Activated CD4-positive, alpha-beta T cell treated with anti-CD3 and anti-CD28 coated beads for 1 hour (primary cell): ENCODE data around the gene VPS13D.

ENCODE experiments used
- DNase-seq: peaks from one replicate; pipeline ENCODE4 v3.0.0-alpha.2; 2020

Gene VPS13D

GRCh38 chr1:12543740-12544154 is 313.9 kb downstream of the VPS13D start:
- DNase-seq, result no peak

GRCh38 chr1:12544357-12544756 is 314.5 kb downstream of the VPS13D start:
- DNase-seq, result no peak

- no peak for DNase-seq
Measured at GRCh38 chr1:12544992-12545391, 315.2 kb downstream of the VPS13D start.

DNA sequence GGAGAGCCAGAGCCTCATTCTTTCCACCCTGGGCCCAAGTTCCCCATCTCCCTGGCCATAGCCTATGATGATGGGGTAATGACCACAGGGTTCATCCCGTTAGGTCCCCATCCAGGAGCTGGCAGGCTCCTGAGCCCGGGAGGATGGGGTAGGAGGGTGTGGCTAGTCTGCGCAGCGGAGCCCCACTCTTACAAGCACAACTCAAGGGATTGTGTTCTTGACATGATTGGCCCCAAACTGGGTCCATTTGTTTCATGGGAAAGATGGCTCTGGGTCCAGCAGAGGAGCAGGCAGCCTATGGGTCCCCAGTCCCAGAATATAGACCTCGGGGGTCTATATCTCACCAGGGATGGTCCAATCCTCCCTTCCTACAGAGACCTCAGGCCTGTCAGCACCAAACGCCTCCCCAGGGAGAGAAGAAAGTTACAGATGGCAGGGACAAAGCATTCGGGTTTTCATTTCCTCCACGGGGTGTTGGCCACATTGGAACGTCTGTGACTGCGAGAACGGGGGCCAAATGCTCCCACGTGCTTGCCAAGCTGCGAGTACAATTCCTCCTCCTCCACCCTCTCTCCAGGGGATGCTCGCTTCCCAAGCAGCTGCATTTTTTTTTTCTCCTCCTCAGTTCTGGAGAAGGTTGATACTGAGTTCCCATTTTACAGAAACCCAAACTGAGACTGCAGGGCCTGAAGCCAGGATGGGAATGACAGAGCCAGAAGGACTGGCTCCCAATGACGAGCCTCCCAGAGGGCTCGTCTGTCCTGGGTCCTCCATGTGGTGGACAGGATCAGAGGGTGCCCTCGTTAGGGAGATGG is 317.1 kb downstream of the VPS13D start:
- DNase-seq, result no peak

GRCh38 chr1:12547586-12548225 is 317.9 kb downstream of the VPS13D start:
- DNase-seq, result no peak

DNA sequence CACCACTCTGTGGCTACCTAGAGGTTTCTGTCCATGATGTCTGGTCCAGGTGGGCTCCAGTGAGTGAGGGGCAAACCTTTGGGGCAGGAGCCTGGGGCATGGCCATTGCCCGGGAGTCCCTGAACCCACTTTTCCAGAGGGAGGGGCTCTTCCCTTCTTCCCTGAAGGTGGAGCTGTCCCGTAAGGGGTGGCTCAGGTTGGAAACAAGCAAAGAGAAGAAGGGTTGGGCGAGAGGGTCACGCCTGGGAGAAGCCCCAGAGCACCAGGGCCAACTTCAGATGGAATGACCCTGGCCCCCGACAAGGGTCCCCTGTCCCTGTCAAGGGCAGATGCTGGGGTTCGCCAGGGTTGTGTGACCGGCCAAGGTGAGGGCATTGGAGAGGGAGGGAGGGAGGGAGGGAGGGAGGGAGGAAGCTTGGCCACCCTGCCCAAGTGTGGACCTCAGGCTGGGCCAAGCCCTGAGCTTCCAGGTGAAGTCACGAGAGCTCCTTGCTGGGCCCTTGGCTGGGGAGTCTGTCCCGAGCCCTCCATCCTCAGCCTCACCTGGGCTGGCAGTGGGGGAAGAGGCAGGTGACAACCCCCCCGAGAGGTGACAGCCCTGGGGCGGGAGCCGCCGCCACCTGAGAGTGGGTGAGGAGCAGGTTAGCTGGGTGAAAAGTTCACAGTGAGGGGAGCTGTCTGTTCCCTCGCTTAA is 318.6 kb downstream of the VPS13D start:
- no peak for DNase-seq

GRCh38 chr1:12548973-12549459 is 319.2 kb downstream of the VPS13D start:
- no peak for DNase-seq

GRCh38 chr1:12549460-12550349 is 319.9 kb downstream of the VPS13D start:
- no peak for DNase-seq

DNA sequence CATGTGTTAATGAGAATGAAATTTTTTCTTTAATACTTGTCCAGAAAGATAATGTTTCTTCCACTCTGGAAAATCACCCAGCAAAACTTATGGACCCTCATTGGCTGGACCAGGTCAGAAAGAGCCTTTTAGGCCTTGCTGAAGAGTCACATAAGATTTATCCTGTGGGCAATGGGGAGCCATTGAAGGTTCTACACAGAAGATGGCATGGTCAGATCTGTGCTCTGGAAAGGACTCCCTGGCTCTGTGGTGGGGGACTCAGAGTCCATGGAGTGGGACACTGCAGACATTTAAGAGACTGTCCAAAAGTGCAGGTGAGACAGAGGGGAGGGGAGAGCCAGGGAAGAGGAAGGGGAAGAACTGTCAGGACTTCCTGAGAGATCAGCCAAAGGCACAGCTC is 321.8 kb downstream of the VPS13D start:
- DNase-seq, result no peak

DNA sequence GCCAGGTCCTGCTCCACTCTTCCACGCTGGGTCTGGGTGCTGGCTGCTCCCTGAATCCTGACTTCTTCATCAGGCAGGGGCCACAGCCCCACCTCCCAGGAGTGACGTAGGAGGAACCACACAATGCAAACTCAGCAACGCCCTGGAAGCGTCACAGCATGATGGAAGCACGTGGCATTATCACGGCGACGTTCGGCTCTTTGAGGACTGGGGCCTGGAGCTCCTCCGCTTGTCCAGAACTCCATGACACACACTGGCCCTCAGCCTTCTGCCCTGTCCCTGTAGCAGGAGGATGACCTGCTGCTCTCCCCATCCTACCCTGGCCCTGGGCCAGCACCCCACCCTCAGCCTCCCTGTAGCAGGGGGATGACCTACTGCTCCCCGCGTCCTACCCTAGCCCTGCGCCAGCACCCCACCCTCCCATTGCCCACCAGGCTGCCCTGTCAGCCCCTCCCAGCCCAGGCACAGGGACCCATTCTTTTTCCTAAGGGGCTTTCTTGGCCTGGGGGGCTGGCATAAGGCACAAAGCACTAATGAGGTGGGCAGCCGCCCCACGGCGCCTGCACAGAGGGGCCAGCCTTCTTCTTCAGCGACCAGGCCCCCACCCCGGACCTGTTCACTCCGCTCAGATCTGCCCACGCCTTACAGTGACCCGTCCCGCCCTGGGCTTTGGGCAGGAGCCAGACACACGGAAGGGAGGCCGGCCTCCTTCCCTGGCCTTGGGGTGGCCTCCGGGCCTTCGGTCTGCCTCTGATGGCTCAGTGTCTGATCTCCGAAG is 322.5 kb downstream of the VPS13D start:
- DNase-seq, result no peak

DNA sequence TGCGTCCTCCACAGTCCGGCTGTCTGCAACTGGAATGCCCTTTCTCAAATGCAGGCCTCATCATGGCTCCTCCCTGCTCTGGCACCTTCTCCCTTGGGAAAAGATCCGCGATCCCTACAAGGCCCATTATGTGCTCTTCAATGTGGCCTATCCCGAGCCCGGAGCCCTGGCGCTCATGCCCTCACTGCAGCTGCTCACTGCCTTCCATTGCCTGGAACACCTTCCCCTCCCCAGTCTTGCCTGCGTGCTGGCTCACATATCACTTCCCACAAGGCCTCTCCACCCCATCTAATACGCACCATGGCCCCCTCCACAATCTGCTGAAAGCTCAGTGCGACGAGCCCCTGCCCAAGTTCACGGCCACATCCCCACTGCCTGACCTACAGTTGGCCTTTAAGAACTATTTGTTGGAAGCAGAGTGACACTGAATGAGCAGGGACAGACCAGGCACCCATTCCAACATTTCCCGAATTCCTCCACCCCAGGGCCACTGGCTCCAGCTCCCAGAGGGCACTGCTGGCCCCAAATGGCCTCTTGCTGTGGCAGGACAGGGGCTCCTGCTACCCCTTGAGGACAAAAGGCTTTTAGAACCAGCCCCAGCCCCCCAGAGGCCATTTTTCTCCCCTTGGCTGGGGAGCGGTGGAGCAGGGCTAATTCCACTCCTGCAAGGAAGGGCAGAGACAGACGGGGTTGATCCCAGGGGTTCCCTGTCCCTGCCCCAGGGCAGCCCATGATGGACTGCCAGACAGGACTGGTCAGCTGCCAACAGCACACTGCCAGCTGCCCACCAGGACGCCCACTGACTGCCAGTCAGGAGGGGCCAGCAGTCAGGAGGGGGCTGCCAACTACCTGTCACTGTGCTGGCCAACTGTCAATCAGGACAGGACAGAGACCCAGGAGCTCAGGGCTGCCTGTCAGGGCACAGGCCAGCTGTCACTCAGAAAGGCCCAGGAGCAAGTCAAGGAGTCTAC is 323.4 kb downstream of the VPS13D start:
- no peak for DNase-seq

DNA sequence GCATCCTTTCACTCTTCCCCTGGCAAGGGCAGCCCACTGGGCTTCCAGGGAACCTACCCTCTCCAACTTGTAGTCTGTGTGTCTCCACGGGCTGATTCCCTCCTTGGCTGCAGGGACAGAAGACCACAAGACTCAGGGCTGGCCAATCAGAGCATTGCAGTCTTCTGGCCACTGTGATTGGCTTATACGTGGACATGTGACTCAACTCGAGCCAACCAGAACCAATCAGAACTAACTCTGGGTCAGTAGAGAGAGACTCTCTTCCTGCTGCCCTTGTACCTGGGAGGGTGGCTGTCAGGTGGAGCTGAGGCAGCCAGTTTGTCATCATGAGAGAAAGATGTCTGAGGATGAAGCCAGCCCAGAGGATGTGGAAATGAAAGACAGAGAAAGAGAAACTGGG is 324.1 kb downstream of the VPS13D start:
- DNase-seq, result no peak

GRCh38 chr1:12554521-12555305 is 324.9 kb downstream of the VPS13D start:
- no peak for DNase-seq

DNA sequence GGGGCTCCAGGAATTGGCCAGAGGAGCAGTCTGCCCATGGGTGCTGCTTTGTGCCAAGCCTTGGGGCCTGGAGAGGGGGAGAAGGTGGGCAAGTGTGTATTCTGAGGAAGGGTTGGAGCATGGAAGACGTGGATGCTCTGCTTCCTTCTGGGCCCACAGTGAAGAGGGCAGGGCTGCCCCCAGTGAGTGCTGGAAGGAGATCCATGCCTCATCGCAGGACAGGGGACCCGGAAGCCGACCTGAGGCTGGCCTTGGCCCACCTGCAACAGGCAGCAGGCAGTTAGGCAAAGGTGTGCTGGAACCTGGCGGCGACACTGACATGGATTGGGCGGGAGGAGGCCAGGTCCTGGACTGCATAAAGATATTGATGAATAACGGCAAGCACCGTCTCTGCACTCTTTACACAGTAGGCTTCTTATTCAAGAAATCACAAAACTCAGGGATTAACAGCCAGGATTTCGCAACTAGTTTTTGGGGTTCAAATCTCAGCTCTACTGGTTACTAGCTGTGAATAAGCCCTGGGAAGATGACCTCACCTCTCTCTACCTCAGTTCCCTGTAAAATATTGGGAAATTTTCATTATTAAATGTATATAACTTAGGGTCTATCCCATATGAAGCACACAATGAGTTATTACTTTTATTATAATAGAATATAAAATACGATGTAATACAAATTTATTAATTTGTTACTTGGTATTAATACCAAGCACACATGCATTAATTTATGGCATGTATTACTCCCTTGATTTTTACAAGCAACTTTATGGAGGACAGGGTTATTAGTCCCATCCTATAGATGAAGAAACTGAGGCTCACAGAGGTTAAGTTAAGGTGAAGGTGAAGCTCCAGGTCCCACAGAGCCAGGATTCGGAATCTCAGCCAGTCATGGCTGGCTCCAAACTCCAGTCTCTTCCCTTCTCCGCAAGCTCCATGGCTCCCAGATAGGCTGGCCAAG is 325.9 kb downstream of the VPS13D start:
- no peak for DNase-seq

GRCh38 chr1:12556368-12556930 is 326.6 kb downstream of the VPS13D start:
- DNase-seq, result no peak

DNA sequence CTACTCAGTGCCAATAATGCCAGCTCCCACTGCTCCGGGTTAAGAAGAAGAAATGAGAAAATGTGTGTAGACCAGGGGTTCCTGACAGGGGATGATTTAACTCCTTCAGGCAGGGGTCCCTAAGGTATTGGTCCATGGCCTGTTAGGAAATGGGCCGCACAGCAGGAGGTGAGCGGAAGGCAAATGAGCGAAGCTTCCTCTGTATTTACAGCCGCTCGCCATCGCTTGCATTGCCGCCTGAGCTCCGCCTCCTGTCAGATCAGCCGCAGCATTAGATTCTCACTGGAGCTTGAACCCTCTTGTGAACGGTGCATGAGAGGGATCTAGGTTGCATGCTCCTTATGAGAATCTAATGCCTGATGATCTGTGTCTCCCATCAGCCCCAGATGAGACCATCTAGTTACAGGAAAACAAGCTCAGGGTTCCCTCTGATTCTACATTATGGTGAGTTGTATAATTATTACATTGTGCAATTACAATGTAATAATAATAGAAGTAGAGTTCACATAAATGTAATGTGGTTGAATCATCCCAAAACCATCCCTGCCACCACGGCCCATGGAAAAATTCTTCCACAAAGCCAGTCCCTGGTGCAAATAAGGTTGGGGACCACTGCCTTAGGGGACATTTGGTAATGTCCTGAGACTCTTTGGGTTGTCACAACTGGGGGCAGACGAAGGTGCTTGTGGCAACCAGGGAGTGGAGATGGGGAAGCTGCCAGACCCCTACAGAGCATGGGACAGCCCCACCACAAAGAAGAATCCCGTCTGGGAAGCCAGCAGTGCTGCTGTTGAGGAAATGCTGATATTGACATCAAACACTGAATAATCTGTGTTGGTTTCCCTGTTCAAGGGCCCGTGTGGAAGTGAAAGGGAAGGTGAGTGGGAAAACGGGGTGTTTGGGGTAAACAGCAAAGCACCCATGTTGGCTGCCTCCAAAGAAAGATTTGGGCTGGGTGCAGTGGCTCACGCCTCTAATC is 327.4 kb downstream of the VPS13D start:
- no peak for DNase-seq

GRCh38 chr1:12561121-12561520 is 331.3 kb downstream of the VPS13D start:
- DNase-seq, result no peak
